Trophoblast cell (in vitro differentiated cells and primary cell): Measurements from ENCODE around the gene PIP4K2C.

Experiments
- DNase-seq, 2 donors: peaks; one replicate each; pipeline ENCODE4 v3.0.0-alpha.2; 2016
- H2AFZ ChIP-seq: 2 replicates; pipeline ENCODE4 v1.6.1; 2013; ENCODE audit warnings: low read length, moderate library complexity, mild to moderate bottlenecking; ENCODE audit not compliant: insufficient read depth, poor library complexity
- H2AK5ac ChIP-seq: 2 replicates; pipeline ENCODE4 v1.6.1; 2013; ENCODE audit warnings: mild to moderate bottlenecking, low read length
- H2BK120ac ChIP-seq: 2 replicates; pipeline ENCODE4 v1.6.1; 2013; ENCODE audit warnings: low read length, mild to moderate bottlenecking, moderate library complexity; ENCODE audit not compliant: insufficient read depth, poor library complexity
- H2BK12ac ChIP-seq: 2 replicates; pipeline ENCODE4 v1.6.1; 2013; ENCODE audit warnings: mild to moderate bottlenecking, low read length, moderate library complexity
- H2BK5ac ChIP-seq: 2 replicates; pipeline ENCODE4 v1.6.1; 2013; ENCODE audit warnings: low read length, low read depth, moderate library complexity, mild to moderate bottlenecking; ENCODE audit not compliant: poor library complexity
- H3K14ac ChIP-seq: 2 replicates; pipeline ENCODE4 v1.6.1; 2013; ENCODE audit warnings: mild to moderate bottlenecking, low read length
- H3K18ac ChIP-seq: 2 replicates; pipeline ENCODE4 v1.6.1; 2013; ENCODE audit warnings: mild to moderate bottlenecking, low read length
- H3K23ac ChIP-seq: 2 replicates; pipeline ENCODE4 v1.6.1; 2013; ENCODE audit warnings: low read length
- H3K27ac ChIP-seq: 2 replicates; pipeline ENCODE4 v1.5.1; 2013; ENCODE audit warnings: low read depth, mild to moderate bottlenecking, inconsistent platforms, low read length, moderate library complexity
- H3K27me3 ChIP-seq: 2 replicates; pipeline ENCODE4 v1.6.1; 2013; ENCODE audit warnings: inconsistent platforms, mild to moderate bottlenecking, low read length, moderate library complexity; ENCODE audit not compliant: insufficient read depth
- H3K36me3 ChIP-seq, 2 experiments: 1 replicate in 1 of 2; 2 replicates in 1 of 2; pipeline ENCODE4 v1.6.1; 2013; ENCODE audit warnings: low read length in 2 of 2, mild to moderate bottlenecking in 2 of 2, moderate library complexity in 1 of 2; ENCODE audit not compliant: insufficient read depth in 2 of 2, control insufficient read depth in 1 of 2
- H3K4ac ChIP-seq: 2 replicates; pipeline ENCODE4 v1.6.1; 2013; ENCODE audit warnings: low read depth, mild to moderate bottlenecking, low read length, moderate library complexity
- H3K4me1 ChIP-seq, 2 experiments: 1 replicate in 1 of 2; 2 replicates in 1 of 2; pipeline ENCODE4 v1.6.1; 2013; ENCODE audit warnings: low read length in 2 of 2, mild to moderate bottlenecking in 2 of 2, moderate library complexity in 1 of 2; ENCODE audit not compliant: insufficient read depth in 2 of 2, control insufficient read depth in 1 of 2
- H3K4me2 ChIP-seq: 2 replicates; pipeline ENCODE4 v1.6.1; 2013; ENCODE audit warnings: inconsistent platforms, mild to moderate bottlenecking, low read length, moderate library complexity
- H3K4me3 ChIP-seq: 2 replicates; pipeline ENCODE4 v1.5.1; 2013; ENCODE audit warnings: mild to moderate bottlenecking, low read depth, low read length, inconsistent platforms
- H3K79me1 ChIP-seq: one replicate; pipeline ENCODE4 v1.6.1; 2013; ENCODE audit warnings: low read length
- H3K79me2 ChIP-seq: 2 replicates; pipeline ENCODE4 v1.6.1; 2013; ENCODE audit warnings: low read length, mild to moderate bottlenecking; ENCODE audit not compliant: control insufficient read depth, insufficient read depth, poor library complexity
- H3K9ac ChIP-seq: 2 replicates; pipeline ENCODE4 v1.6.1; 2013; ENCODE audit warnings: mild to moderate bottlenecking, low read length
- H3K9me3 ChIP-seq: 2 replicates; pipeline ENCODE4 v1.6.1; 2013; ENCODE audit warnings: low read depth, mild to moderate bottlenecking, control low read depth, inconsistent platforms, low read length; ENCODE audit not compliant: insufficient read depth
- H4K12ac ChIP-seq: 2 replicates; pipeline ENCODE4 v1.6.1; 2013; ENCODE audit warnings: low read depth, mild to moderate bottlenecking, low read length, moderate library complexity
- H4K8ac ChIP-seq: 2 replicates; pipeline ENCODE4 v1.6.1; 2013; ENCODE audit warnings: low read depth, mild to moderate bottlenecking, low read length, moderate library complexity
- H4K91ac ChIP-seq: one replicate; pipeline ENCODE4 v1.6.1; 2013; ENCODE audit warnings: low read depth, mild to moderate bottlenecking, low read length, moderate library complexity
- WGBS: extraction: QIAGEN DNeasy Blood & Tissue Kit; methylation state at CpG from one replicate; pipeline ENCODE4 v1.1.7; 2013; ENCODE audit warnings: missing lambda C conversion rate; ENCODE audit not compliant: insufficient read length, insufficient coverage; ENCODE audit errors: extremely low coverage; 5-methylcytosine and 5-hydroxymethylcytosine counted together

Gene PIP4K2C

DNA sequence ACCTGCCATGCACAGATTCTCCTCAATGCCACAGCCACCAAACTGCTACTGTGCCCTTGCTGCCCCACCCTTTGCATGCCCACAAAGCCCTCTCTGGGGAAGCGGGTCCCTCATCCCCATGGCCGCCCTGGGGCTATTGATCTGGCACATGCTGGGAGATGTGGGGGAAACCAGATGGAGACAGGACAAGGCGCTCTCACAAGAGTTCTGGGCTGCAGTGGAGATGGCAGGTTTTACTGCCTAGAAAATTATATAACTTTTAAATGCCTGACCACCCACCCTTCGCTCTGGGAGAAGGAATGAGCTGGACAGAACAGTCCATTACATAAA is 10.6 kb upstream of the PIP4K2C start:
- Histone ChIP-seq H2AFZ (no peak overlapping the region), H3K9me3 (no peaks in the 10 kb centered on the region), H3K14ac (no peak overlapping the region), H2BK5ac (no peak overlapping the region), H2BK120ac (no peak overlapping the region), H3K27ac (no peak overlapping the region), H3K4me3 (no peak overlapping the region), H2BK12ac (no peak overlapping the region), H3K23ac (no peak overlapping the region), H3K9ac (no peak overlapping the region), H3K4ac (no peak overlapping the region), H3K27me3 (no peaks in the 10 kb centered on the region), H3K18ac (no peak overlapping the region), H2AK5ac (no peak overlapping the region), H4K8ac (no peak overlapping the region), H3K4me2 (no peak overlapping the region), H3K79me2 (no peaks in the 10 kb centered on the region), H3K4me1 (no peaks in the 10 kb centered on the region), H4K12ac (no peak overlapping the region), H3K36me3 (no peaks in the 10 kb centered on the region), H4K91ac (no peak overlapping the region), H3K79me1 (no peaks in the 10 kb centered on the region)
- DNase-seq, result no peak
- WGBS, result no CpG with 5 or more reads among the region's 4 CpGs

DNA sequence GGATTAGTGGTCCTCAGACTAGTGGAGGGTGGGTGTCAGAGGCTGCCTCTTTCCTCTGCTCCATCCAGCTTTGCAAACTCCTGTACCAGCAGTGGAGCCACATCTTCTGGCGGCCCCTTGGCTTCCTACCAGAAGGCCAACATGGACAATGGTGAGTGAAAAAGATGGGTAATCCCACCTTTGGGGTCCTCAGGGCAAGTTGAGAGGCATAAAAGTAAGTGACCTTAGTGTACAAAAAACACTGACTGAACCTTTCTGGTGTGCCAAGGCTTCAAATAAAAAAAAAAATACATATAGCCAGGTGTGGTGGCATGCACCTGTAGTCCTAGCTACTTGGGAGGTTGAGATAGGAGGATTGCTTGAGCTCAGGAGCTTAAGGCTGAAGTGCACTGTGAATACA is 9.2 kb upstream of the PIP4K2C start:
- Histone ChIP-seq H3K9ac (no peak overlapping the region), H3K36me3 (no peaks in the 10 kb centered on the region), H4K12ac (no peak overlapping the region), H3K4me3 (no peak overlapping the region), H2BK12ac (no peak overlapping the region), H2BK120ac (no peak overlapping the region), H3K4me2 (no peak overlapping the region), H3K14ac (no peak overlapping the region), H2BK5ac (no peak overlapping the region), H3K27me3 (no peaks in the 10 kb centered on the region), H3K4ac (no peak overlapping the region), H4K91ac (no peak overlapping the region), H3K4me1 (no peaks in the 10 kb centered on the region), H3K27ac (no peak overlapping the region), H3K9me3 (no peaks in the 10 kb centered on the region), H3K79me2 (no peaks in the 10 kb centered on the region), H4K8ac (no peak overlapping the region), H3K18ac (no peak overlapping the region), H2AK5ac (no peak overlapping the region), H3K79me1 (no peaks in the 10 kb centered on the region), H2AFZ (no peak overlapping the region), H3K23ac (no peak overlapping the region)
- no peak for DNase-seq
- WGBS, result no CpG with 5 or more reads among the region's 1 CpG

DNA sequence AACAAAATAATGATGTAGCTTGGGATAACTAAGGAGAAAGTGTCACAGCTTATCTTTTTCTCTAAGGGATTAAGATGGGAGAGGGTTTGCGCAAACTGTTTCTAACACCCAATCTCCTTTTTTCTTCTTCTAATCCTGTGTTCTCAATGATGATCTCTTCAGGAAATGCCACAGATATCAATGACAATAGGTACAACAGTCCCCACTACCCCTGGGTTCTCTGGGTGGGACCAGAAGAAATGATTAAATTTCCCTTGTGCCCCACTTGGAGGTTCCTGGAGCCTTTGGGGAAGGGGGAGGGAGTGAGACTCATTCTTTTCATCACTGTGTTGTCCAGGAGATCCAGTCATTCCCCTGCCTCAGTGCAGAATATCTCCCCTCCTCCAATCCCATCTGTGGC is 8.6 kb upstream of the PIP4K2C start:
- H3K79me1 ChIP-seq, result no peaks in the 10 kb centered on the region
- no peaks in the 10 kb centered on the region for H3K27me3 ChIP-seq
- H3K36me3 ChIP-seq, result no peaks in the 10 kb centered on the region
- H3K4me1 ChIP-seq, result no peaks in the 10 kb centered on the region
- no peak overlapping the region for H2BK120ac ChIP-seq
- no peak overlapping the region for H3K18ac ChIP-seq
- H4K12ac ChIP-seq, result no peak overlapping the region
- no peak overlapping the region for H2AFZ ChIP-seq
- no peak for DNase-seq
- H3K4me3 ChIP-seq, result no peak overlapping the region
- H4K8ac ChIP-seq, result no peak overlapping the region
- no peak overlapping the region for H3K4ac ChIP-seq
- no peaks in the 10 kb centered on the region for H3K79me2 ChIP-seq
- H3K4me2 ChIP-seq, result no peak overlapping the region
- no peak overlapping the region for H4K91ac ChIP-seq
- H3K14ac ChIP-seq, result no peak overlapping the region
- H3K27ac ChIP-seq, result no peak overlapping the region
- no peak overlapping the region for H2AK5ac ChIP-seq
- WGBS, result no CpG with 5 or more reads among the region's 1 CpG
- no peak overlapping the region for H3K9ac ChIP-seq
- H2BK5ac ChIP-seq, result no peak overlapping the region
- H2BK12ac ChIP-seq, result no peak overlapping the region
- H3K9me3 ChIP-seq, result no peaks in the 10 kb centered on the region
- H3K23ac ChIP-seq, result no peak overlapping the region

DNA sequence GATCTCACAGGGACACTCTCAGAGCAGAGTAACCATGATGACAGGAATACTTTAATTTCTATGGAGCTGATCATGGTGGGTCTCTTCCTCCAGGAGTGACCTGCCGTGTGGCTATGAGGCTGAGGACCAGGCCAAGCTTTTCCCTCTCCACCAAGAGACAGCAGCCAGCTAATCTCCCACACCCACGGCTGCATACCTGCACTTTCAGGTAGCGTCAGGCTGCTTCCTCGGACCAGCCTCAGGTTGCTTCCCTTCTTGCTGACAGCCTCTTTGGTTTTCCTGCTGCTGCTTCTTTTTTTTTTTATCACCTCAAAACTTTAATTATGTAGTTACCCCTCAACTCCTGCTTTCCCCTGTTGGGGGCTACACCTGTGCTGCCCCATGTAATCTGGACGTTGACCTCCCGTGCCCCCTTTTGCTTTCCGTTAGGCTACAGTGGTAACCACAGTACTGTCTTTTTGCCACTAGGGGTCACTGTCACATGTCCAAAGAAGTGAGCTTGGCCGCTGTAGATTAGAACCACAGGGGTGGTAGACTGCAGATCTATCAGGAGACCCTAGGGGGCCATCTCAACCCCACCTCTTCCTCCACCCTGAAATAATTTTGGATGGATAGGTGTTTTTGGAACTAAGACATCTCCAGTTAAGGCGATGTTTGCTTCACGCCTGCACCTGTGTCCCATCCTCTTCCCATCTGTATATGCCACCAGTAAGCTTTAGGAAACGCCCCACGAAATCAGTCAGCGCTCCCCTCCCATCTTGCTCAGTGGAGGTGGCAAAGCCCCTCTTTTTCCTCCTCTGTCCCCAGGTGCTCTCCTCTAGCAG is 7.8 kb upstream of the PIP4K2C start:
- H4K91ac ChIP-seq, result no peak overlapping the region
- H3K14ac ChIP-seq, result no peak overlapping the region
- no peak overlapping the region for H3K4me2 ChIP-seq
- H2BK12ac ChIP-seq, result no peak overlapping the region
- no peak overlapping the region for H2AFZ ChIP-seq
- H4K8ac ChIP-seq, result no peak overlapping the region
- H3K36me3 ChIP-seq, result no peaks in the 10 kb centered on the region
- H3K9ac ChIP-seq, result no peak overlapping the region
- no peak overlapping the region for H2BK5ac ChIP-seq
- no peak overlapping the region for H4K12ac ChIP-seq
- no peak overlapping the region for H3K23ac ChIP-seq
- H3K4me1 ChIP-seq, result no peaks in the 10 kb centered on the region
- H3K9me3 ChIP-seq, result no peaks in the 10 kb centered on the region
- no peak overlapping the region for H3K18ac ChIP-seq
- no peaks in the 10 kb centered on the region for H3K79me1 ChIP-seq
- H3K79me2 ChIP-seq, result no peaks in the 10 kb centered on the region
- no CpG with 5 or more reads among the region's 13 CpGs for WGBS
- H3K27ac ChIP-seq, result no peak overlapping the region
- H3K4me3 ChIP-seq, result no peak overlapping the region
- no peaks in the 10 kb centered on the region for H3K27me3 ChIP-seq
- H2BK120ac ChIP-seq, result no peak overlapping the region
- H3K4ac ChIP-seq, result no peak overlapping the region
- H2AK5ac ChIP-seq, result no peak overlapping the region
- DNase-seq, result peak; percentile 38 to 86
